PC-3 (cell line): ENCODE results near the gene GALNT2.

ENCODE experiments used
- CTCF ChIP-seq: fragments of 300-600 bp; sonication (generic); conservative IDR thresholded peaks from 2 replicates; pipeline ENCODE4 v1.5.1; 2017; ENCODE audit warnings: antibody characterized with exemption, low read depth, mild to moderate bottlenecking, low read length
- EZH2 ChIP-seq: fragments of 300-600 bp; sonication (generic); IDR thresholded peaks from one replicate; pipeline ENCODE4 v1.6.1; 2017; ENCODE audit warnings: antibody characterized with exemption, mild to moderate bottlenecking, low read length; ENCODE audit not compliant: unreplicated experiment
- EZH2phosphoT487 ChIP-seq: fragments of 300-600 bp; sonication (generic); IDR thresholded peaks from 2 replicates; pipeline ENCODE4 v1.6.1; 2018; ENCODE audit warnings: mild to moderate bottlenecking, antibody characterized with exemption, low read length, borderline replicate concordance

- TF ChIP-seq CTCF (no peak), EZH2 (no peak), EZH2phosphoT487 (no peak)
These were observed 10.9 kb upstream of the GALNT2 start for GRCh38 chr1:230056098-230056497.
